HCT116 (cell line): ENCODE results near the gene MRPS27. TPM values are rescaled to one million over a fixed set of nuclear protein-coding genes. Genes with fewer than 3 reads are reported as not detected.

Source experiments
- ATAC-seq: fragments of 200-7000 bp; cut with Tn5 transposase; 2 replicates; pipeline ENCODE4 v1.9.1; 2020; ENCODE audit warnings: mild to moderate bottlenecking, moderate library complexity
- BruUV-seq: library from RNA; stranded (reverse); fragments of 400-500 nt; replicated peaks from 2 replicates; lab custom pipeline; 2021; lab: Mats Ljungman, UMichigan
- CTCF ChIA-PET: fragments of 300-600 bp; sonication (Branson Sonifier 250); formaldehyde crosslinking; loops from one replicate; lab custom pipeline; 2021; ENCODE audit warnings: antibody characterized with exemption; lab: Charles Lee
- POLR2A ChIA-PET: fragments of 300-600, 350-600 bp; sonication (Branson Sonifier 250); formaldehyde crosslinking; loops from one replicate; lab custom pipeline; 2021; ENCODE audit warnings: antibody characterized with exemption; lab: Charles Lee
- RAD21 ChIA-PET, 2 experiments: fragments of 300-600 bp; sonication (Branson Sonifier 250); formaldehyde crosslinking; loops; one replicate each; lab custom pipeline; 2023; ENCODE audit warnings: low total read pairs in 2 of 2; ENCODE audit not compliant: uncharacterized antibody in 2 of 2, unreplicated experiment in 2 of 2, low non-redundant PET in 1 of 2; lab: Charles Lee
- DNase-seq: peaks from one replicate; pipeline ENCODE4 v3.0.0-alpha.2; 2010; ENCODE audit warnings: low read depth, low spot score
- H2AFZ ChIP-seq: fragments of 200-600 bp; shearing (Covaris generic), sonication (generic); 2 replicates; pipeline ENCODE4 v1.6.1; 2017; ENCODE audit warnings: low read depth, mixed run types, mixed read lengths, antibody characterized with exemption, low read length; ENCODE audit not compliant: poor library complexity, severe bottlenecking
- H3K27ac ChIP-seq: 2 replicates; pipeline ENCODE4 v1.5.1; 2012; ENCODE audit warnings: low read depth, low read length
- H3K27me3 ChIP-seq: fragments of 200-600 bp; sonication (generic); 2 replicates; pipeline ENCODE4 v1.6.1; 2016; ENCODE audit warnings: mixed run types, low read length, mixed read lengths; ENCODE audit not compliant: insufficient read depth
- H3K36me3 ChIP-seq, 2 experiments: fragments of 200-500 bp in 1 of 2; fragments of 200-600 bp in 1 of 2; sonication (Bioruptor generic) in 1 of 2; sonication (generic) in 1 of 2; 2 replicates each; pipeline versions ENCODE4 v1.5.1 to v1.6.1; 2014 to 2016; ENCODE audit warnings: low read length in 2 of 2, inconsistent platforms in 1 of 2, mixed read lengths in 1 of 2, mixed run types in 1 of 2; ENCODE audit not compliant: insufficient read depth in 2 of 2, control insufficient read depth in 1 of 2
- H3K4me1 ChIP-seq, 2 experiments: fragments of 200-600 bp in 1 of 2; sonication (generic) in 1 of 2; 2 replicates each; pipeline versions ENCODE4 v1.5.1 to v1.6.1; 2012 to 2017; ENCODE audit warnings: low read length in 2 of 2, inconsistent platforms in 1 of 2, mild to moderate bottlenecking in 1 of 2, mixed read lengths in 1 of 2, mixed run types in 1 of 2, moderate library complexity in 1 of 2; ENCODE audit not compliant: insufficient read depth in 2 of 2, control insufficient read depth in 1 of 2
- H3K4me2 ChIP-seq: fragments of 200-600 bp; sonication (generic); 2 replicates; pipeline ENCODE4 v1.6.1; 2017; ENCODE audit warnings: mixed run types, low read length, mixed read lengths
- H3K4me3 ChIP-seq, 2 experiments: fragments of 200-600 bp in 1 of 2; sonication (generic) in 1 of 2; replicated peaks in 1 of 2; 2 replicates each; pipeline ENCODE4 v1.5.1; 2011 to 2016; ENCODE audit warnings: low read length in 2 of 2, control low read depth in 1 of 2, low read depth in 1 of 2, mild to moderate bottlenecking in 1 of 2, mixed read lengths in 1 of 2, mixed run types in 1 of 2
- H3K79me2 ChIP-seq: fragments of 200-600 bp; sonication (generic); 2 replicates; pipeline ENCODE4 v1.6.1; 2017; ENCODE audit warnings: mild to moderate bottlenecking, mixed run types, low read length, moderate library complexity, mixed read lengths; ENCODE audit not compliant: insufficient read depth
- H3K9ac ChIP-seq: fragments of 200-600 bp; sonication (generic); 2 replicates; pipeline ENCODE4 v1.6.1; 2016; ENCODE audit warnings: low read length, mixed read lengths
- H3K9me2 ChIP-seq: fragments of 200-600 bp; sonication (generic), shearing (Covaris generic); 2 replicates; pipeline ENCODE4 v1.6.1; 2017; ENCODE audit warnings: mixed run types, mild to moderate bottlenecking, moderate library complexity; ENCODE audit not compliant: insufficient read depth
- H3K9me3 ChIP-seq, 2 experiments: fragments of 200-500 bp in 1 of 2; fragments of 200-600 bp in 1 of 2; sonication (Bioruptor generic) in 1 of 2; sonication (generic) in 1 of 2; 2 replicates each; pipeline ENCODE4 v1.6.1; 2014 to 2017; ENCODE audit warnings: low read length in 2 of 2, mixed read lengths in 2 of 2, inconsistent platforms in 1 of 2, low read depth in 1 of 2, mild to moderate bottlenecking in 1 of 2, mixed run types in 1 of 2, moderate library complexity in 1 of 2; ENCODE audit not compliant: control insufficient read depth in 1 of 2, insufficient read depth in 1 of 2
- H4K20me1 ChIP-seq: fragments of 200-600 bp; sonication (generic), shearing (Covaris generic); 2 replicates; pipeline ENCODE4 v1.6.1; 2017; ENCODE audit warnings: mixed run types, mild to moderate bottlenecking, moderate library complexity; ENCODE audit not compliant: insufficient read depth
- ATF3 ChIP-seq: IDR thresholded peaks from 2 replicates; pipeline ENCODE4 v1.6.1; 2012
- CBX3 ChIP-seq: IDR thresholded peaks from 2 replicates; pipeline ENCODE4 v1.6.1; 2012; ENCODE audit warnings: low read depth
- CEBPB ChIP-seq: IDR thresholded peaks from 2 replicates; pipeline ENCODE4 v1.6.1; 2012; ENCODE audit warnings: low read depth
- CTCF ChIP-seq, 3 experiments: fragments of 200-600 bp in 1 of 3; sonication (generic) in 1 of 3; IDR thresholded peaks in 2 of 3; conservative IDR thresholded peaks in 1 of 3; 2 replicates each; pipeline ENCODE4 v1.5.1; 2012 to 2017; ENCODE audit warnings: low read depth in 2 of 3, low read length in 2 of 3, antibody characterized with exemption in 1 of 3, borderline replicate concordance in 1 of 3, control low read depth in 1 of 3, mild to moderate bottlenecking in 1 of 3, mixed read lengths in 1 of 3, mixed run types in 1 of 3, moderate library complexity in 1 of 3; ENCODE audit not compliant: insufficient read depth in 1 of 3
- EGR1 ChIP-seq: IDR thresholded peaks from 2 replicates; pipeline ENCODE4 v1.6.1; 2012; ENCODE audit warnings: low read depth
- ELF1 ChIP-seq: IDR thresholded peaks from 2 replicates; pipeline ENCODE4 v1.6.1; 2012; ENCODE audit warnings: low read depth, borderline replicate concordance
- EZH2 ChIP-seq: fragments of 200-600 bp; sonication (generic); IDR thresholded peaks from 2 replicates; pipeline ENCODE4 v1.6.1; 2017; ENCODE audit warnings: antibody characterized with exemption, mixed run types
- FOSL1 ChIP-seq: IDR thresholded peaks from 2 replicates; pipeline ENCODE4 v1.6.1; 2012; ENCODE audit warnings: low read depth
- JUND ChIP-seq: IDR thresholded peaks from 2 replicates; pipeline ENCODE4 v1.6.1; 2012
- MAX ChIP-seq: IDR thresholded peaks from 2 replicates; pipeline ENCODE4 v1.6.1; 2012
- POLR2A ChIP-seq: IDR thresholded peaks from 2 replicates; pipeline ENCODE4 v1.7.0; 2011; ENCODE audit warnings: borderline replicate concordance; ENCODE audit not compliant: insufficient read depth, insufficient read length; ENCODE audit errors: extremely low read depth
- POLR2AphosphoS5 ChIP-seq: IDR thresholded peaks from 2 replicates; pipeline ENCODE4 v1.6.1; 2011; ENCODE audit warnings: mild to moderate bottlenecking, low read depth, low read length, moderate library complexity
- SIN3A ChIP-seq: IDR thresholded peaks from 2 replicates; pipeline ENCODE4 v1.6.1; 2012; ENCODE audit warnings: low read depth
- SP1 ChIP-seq: IDR thresholded peaks from 2 replicates; pipeline ENCODE4 v1.6.1; 2012; ENCODE audit warnings: low read depth
- SRF ChIP-seq: IDR thresholded peaks from 2 replicates; pipeline ENCODE4 v1.6.1; 2012; ENCODE audit warnings: low read depth
- YY1 ChIP-seq: IDR thresholded peaks from 2 replicates; pipeline ENCODE4 v1.6.1; 2011; ENCODE audit warnings: low read length, low read depth, moderate library complexity, mild to moderate bottlenecking; ENCODE audit not compliant: insufficient replicate concordance; ENCODE audit errors: extremely low read depth
- ZFX ChIP-seq: fragments of 450-650 bp; IDR thresholded peaks from 2 replicates; pipeline ENCODE4 v1.6.1; 2017
- intact Hi-C: fragments of 100-400 bp; cut with micrococcal nuclease; formaldehyde crosslinking; loops from 2 replicates; pipeline ENCODE4 v1.10.0; 2022
- total RNA-seq: library from RNA; stranded (reverse); gene quantifications from one replicate; pipeline ENCODE4 v1.2.1, GENCODE V29; 2021; ENCODE audit not compliant: unreplicated experiment

The MRPS27 gene
- total RNA-seq, 1 experiment from 2014 or later: 113 TPM

GRCh38 chr5:72183101-72183520 is 136.9 kb downstream of the MRPS27 start:
- H4K20me1 ChIP-seq: no peaks in the 10 kb centered on the region
- intact Hi-C loops: no loop called here
- H3K4me3 ChIP-seq: no peak overlapping the region
- H3K36me3 ChIP-seq: no peaks in the 10 kb centered on the region
- H3K79me2 ChIP-seq: no peaks in the 10 kb centered on the region
- no peaks in the 10 kb centered on the region for H3K9me2 ChIP-seq
- DNase-seq (no peak), ATAC-seq (no peak)
- peaks cover 15% of the 10 kb centered on the region; the same call in 1 of the 2 replicates for H3K27me3 ChIP-seq
- H3K9ac ChIP-seq: no peak overlapping the region
- H3K27ac ChIP-seq: no peak overlapping the region
- H3K4me2 ChIP-seq: no peak overlapping the region
- BruUV-seq: no TSS peak
- H3K9me3 ChIP-seq: no peaks in the 10 kb centered on the region
- TF ChIP-seq YY1 (no peak), SIN3A (no peak), EGR1 (no peak), MAX (no peak), POLR2A (no peak), ELF1 (no peak), EZH2 (no peak), POLR2AphosphoS5 (no peak), SRF (no peak), ZFX (no peak), CTCF (IDR thresholded peaks at IDR 0.05 in 2 of 3, conservative IDR thresholded peaks at IDR 0.05 in 1 of 3; ENCODE audit: borderline replicate concordance in 1 of 3, insufficient read depth in 1 of 3, low read depth in 2 of 3, low read length in 2 of 3) (no peak), CBX3 (no peak), SP1 (no peak), JUND (no peak), CEBPB (no peak), FOSL1 (no peak), ATF3 (no peak)
- H2AFZ ChIP-seq: no peak overlapping the region
- peaks cover 13 to 19% of the 10 kb centered on the region in 2 experiments for H3K4me1 ChIP-seq
- ChIA-PET POLR2A (no interaction called here), CTCF (no interaction called here), RAD21 (no interaction called here)
